GM18951 (cell line): ENCODE results near the gene LMAN2.

Experiments
- POLR2A ChIP-seq: IDR thresholded peaks from 4 replicates; pipeline ENCODE4 v1.6.1; 2011; ENCODE audit warnings: mild to moderate bottlenecking; ENCODE audit not compliant: insufficient read length, insufficient read depth; ENCODE audit errors: extremely low read depth
- in situ Hi-C: fragments of 300-500 bp; cut with MboI; formaldehyde crosslinking; loops from one replicate; pipeline ENCODE4 v1.12.0; 2022; ENCODE audit warnings: low sequenced_read_pairs, mixed read lengths, inconsistent platforms; ENCODE audit not compliant: unreplicated experiment

Gene LMAN2

GRCh38 chr5:177336603-177337494 is 14.6 kb downstream of the LMAN2 start:
- in situ Hi-C loops: no loop called here
- TF ChIP-seq POLR2A: no peak

- no peak for TF ChIP-seq POLR2A
- in situ Hi-C loops: no loop called here
Measured at GRCh38 chr5:177336112-177336511, 15.4 kb downstream of the LMAN2 start.

GRCh38 chr5:177335701-177336065 is 15.8 kb downstream of the LMAN2 start:
- TF ChIP-seq POLR2A: no peak
- in situ Hi-C loops: no loop called here

GRCh38 chr5:177334781-177335700 is 16.4 kb downstream of the LMAN2 start:
- in situ Hi-C loops: no loop called here
- TF ChIP-seq POLR2A: no peak

- no peak for TF ChIP-seq POLR2A
- in situ Hi-C loops: no loop called here
Measured at GRCh38 chr5:177334155-177334551, 17.3 kb downstream of the LMAN2 start.

GRCh38 chr5:177333420-177334154 is 17.9 kb downstream of the LMAN2 start:
- in situ Hi-C loops: no loop called here
- no peak for TF ChIP-seq POLR2A

GRCh38 chr5:177332896-177333260 is 18.6 kb downstream of the LMAN2 start:
- in situ Hi-C loops: no loop called here
- TF ChIP-seq POLR2A: no peak

GRCh38 chr5:177332031-177332895 is 19.2 kb downstream of the LMAN2 start:
- in situ Hi-C loops: no loop called here
- no peak for TF ChIP-seq POLR2A

- TF ChIP-seq POLR2A: peak; percentile 25
- in situ Hi-C loops: no loop called here
Measured at GRCh38 chr5:177330991-177331842, 20.3 kb downstream of the LMAN2 start.

- no peak for TF ChIP-seq POLR2A
- in situ Hi-C loops: no loop called here
Measured at GRCh38 chr5:177329883-177330282, 21.6 kb downstream of the LMAN2 start.

GRCh38 chr5:177328545-177329231 is 22.8 kb downstream of the LMAN2 start:
- in situ Hi-C loops: no loop called here
- TF ChIP-seq POLR2A: no peak
